A549 (cell line): Measurements from ENCODE around the gene SCUBE1. TPM values are rescaled to one million over a fixed set of nuclear protein-coding genes. Genes with fewer than 3 reads are reported as not detected.

Source experiments
- ATAC-seq, 2 experiments: fragments of 200-7000 bp in 1 of 2; fragments of >200 bp in 1 of 2; cut with Nextera tagmentation in 1 of 2; cut with Tn5 transposase in 1 of 2; 3 replicates each; pipeline versions ENCODE4 v1.8.0 to v1.9.1; 2018 to 2020; ENCODE audit warnings: mild to moderate bottlenecking in 1 of 2, moderate library complexity in 1 of 2
- CTCF ChIA-PET: fragments of 300-600 bp; sonication (Branson Sonifier 250); formaldehyde crosslinking; extraction: SDS; loops from one replicate; lab custom pipeline; 2021; ENCODE audit warnings: antibody characterized with exemption, inconsistent platforms; lab: Yijun Ruan, JAX
- POLR2A ChIA-PET: fragments of 350-600 bp; formaldehyde crosslinking; extraction: SDS; loops from one replicate; lab custom pipeline; 2021; ENCODE audit warnings: antibody characterized with exemption, inconsistent platforms; lab: Yijun Ruan, JAX
- DNase-seq, 2 experiments: peaks; one replicate each; pipeline versions ENCODE4 v3.0.0 to v3.0.0-alpha.2; 2011 to 2016; ENCODE audit warnings: low read depth in 1 of 2, low spot score in 1 of 2
- FAIRE-seq: peaks from 2 replicates; lab custom pipeline; 2011; peaks lifted over from hg19 to GRCh38; lab: Jason Lieb, UNC
- H3K27ac ChIP-seq, 2 experiments: fragments of >200 bp; sonication (Bioruptor Twin); formaldehyde crosslinking; 3 replicates each; pipeline ENCODE4 v1.5.1; 2016 to 2017
- H3K4me1 ChIP-seq: fragments of >200 bp; sonication (Bioruptor Twin); formaldehyde crosslinking; 3 replicates; pipeline ENCODE4 v1.6.1; 2016
- H3K4me2 ChIP-seq: fragments of >200 bp; sonication (Bioruptor Twin); formaldehyde crosslinking; 3 replicates; pipeline ENCODE4 v1.6.1; 2016
- H3K4me3 ChIP-seq: fragments of >200 bp; sonication (Bioruptor Twin); formaldehyde crosslinking; 3 replicates; pipeline ENCODE4 v1.5.1; 2016
- H3K9me3 ChIP-seq: fragments of >200 bp; sonication (Bioruptor Twin); formaldehyde crosslinking; 3 replicates; pipeline ENCODE4 v1.6.1; 2016
- BHLHE40 ChIP-seq: IDR thresholded peaks from 2 replicates; pipeline ENCODE4 v1.6.1; 2012; ENCODE audit warnings: low read depth, low read length, inconsistent platforms
- CBX8 ChIP-seq: fragments of 200-600 bp; sonication (generic); IDR thresholded peaks from 2 replicates; pipeline ENCODE4 v1.6.1; 2016
- CEBPB ChIP-seq, 2 experiments: fragments of >200 bp in 1 of 2; sonication (Bioruptor Twin) in 1 of 2; formaldehyde crosslinking in 1 of 2; IDR thresholded peaks; 2 replicates each; pipeline ENCODE4 v1.6.1; 2012 to 2016
- CHD4 ChIP-seq: fragments of 200-600 bp; sonication (generic); IDR thresholded peaks from 2 replicates; pipeline ENCODE4 v1.6.1; 2016; ENCODE audit warnings: antibody characterized with exemption, mild to moderate bottlenecking, borderline replicate concordance
- CTCF ChIP-seq: fragments of >200 bp; sonication (Bioruptor Twin); formaldehyde crosslinking; IDR thresholded peaks from 3 replicates; pipeline ENCODE4 v1.5.1; 2016
- E2F6 ChIP-seq: IDR thresholded peaks from 2 replicates; pipeline ENCODE4 v1.6.1; 2012; ENCODE audit warnings: low read depth, borderline replicate concordance
- EHMT2 ChIP-seq: fragments of 200-600 bp; sonication (generic); IDR thresholded peaks from 2 replicates; pipeline ENCODE4 v1.6.1; 2016; ENCODE audit warnings: antibody characterized with exemption, low read depth, mild to moderate bottlenecking, moderate library complexity
- EP300 ChIP-seq, 2 experiments: fragments of >200 bp; sonication (Bioruptor Twin); formaldehyde crosslinking; IDR thresholded peaks; 2 replicates in 1 of 2; 3 replicates in 1 of 2; pipeline ENCODE4 v1.6.1; 2016 to 2017
- ESRRA ChIP-seq: fragments of 150-350 bp; IDR thresholded peaks from 2 replicates; pipeline ENCODE4 v1.6.1; 2014; ENCODE audit warnings: mild to moderate bottlenecking, low read length, borderline replicate concordance
- FOXS1 ChIP-seq: fragments of 250-450 bp; sonication (Bioruptor Pico); IDR thresholded peaks from 2 replicates; pipeline ENCODE4 v1.5.0; 2020; ENCODE audit warnings: mild to moderate bottlenecking, moderate library complexity
- GATA3 ChIP-seq: IDR thresholded peaks from 2 replicates; pipeline ENCODE4 v1.6.1; 2012; ENCODE audit warnings: borderline replicate concordance
- HES2 ChIP-seq: fragments of >200 bp; sonication (Bioruptor Twin); formaldehyde crosslinking; IDR thresholded peaks from 2 replicates; pipeline ENCODE4 v1.6.1; 2016
- HMGXB4 ChIP-seq: fragments of 250-450 bp; sonication (Bioruptor Pico); IDR thresholded peaks from 2 replicates; pipeline ENCODE4 v1.5.0; 2021; ENCODE audit warnings: mild to moderate bottlenecking, moderate library complexity, borderline replicate concordance
- HOXB5 ChIP-seq: fragments of 250-450 bp; sonication (Bioruptor Pico); IDR thresholded peaks from 2 replicates; pipeline ENCODE4 v1.5.0; 2020; ENCODE audit warnings: mild to moderate bottlenecking, moderate library complexity
- JUN ChIP-seq, 2 experiments: fragments of >200 bp; sonication (Bioruptor Twin); formaldehyde crosslinking; IDR thresholded peaks; 2 replicates in 1 of 2; 3 replicates in 1 of 2; pipeline ENCODE4 v1.6.1; 2016 to 2017
- MAZ ChIP-seq: fragments of 150-350 bp; IDR thresholded peaks from 2 replicates; pipeline ENCODE4 v1.6.1; 2014; ENCODE audit warnings: antibody characterized with exemption, low read depth, low read length, borderline replicate concordance
- NFE2L2 ChIP-seq: fragments of 150-350 bp; conservative IDR thresholded peaks from 2 replicates; pipeline ENCODE4 v1.6.1; 2014; ENCODE audit warnings: low read length
- NPAS2 ChIP-seq: fragments of 250-450 bp; sonication (Bioruptor Pico); IDR thresholded peaks from 2 replicates; pipeline ENCODE4 v1.8.0; 2022; ENCODE audit warnings: mild to moderate bottlenecking, moderate library complexity, borderline replicate concordance
- PBX3 ChIP-seq: IDR thresholded peaks from 2 replicates; pipeline ENCODE4 v1.6.1; 2012
- POLR2AphosphoS2 ChIP-seq: conservative IDR thresholded peaks from 2 replicates; pipeline ENCODE4 v1.6.1; 2012; ENCODE audit warnings: low read length, improper control_type of control experiment, inconsistent platforms
- RARB ChIP-seq: fragments of 250-450 bp; sonication (Bioruptor Pico); IDR thresholded peaks from 2 replicates; pipeline ENCODE4 v1.8.0; 2021; ENCODE audit warnings: mild to moderate bottlenecking, moderate library complexity
- RFX5 ChIP-seq: fragments of 450-650 bp; IDR thresholded peaks from 2 replicates; pipeline ENCODE4 v1.7.1; 2014; ENCODE audit warnings: antibody characterized with exemption, mild to moderate bottlenecking, moderate library complexity
- SREBF2 ChIP-seq: fragments of 450-650 bp; IDR thresholded peaks from 2 replicates; pipeline ENCODE4 v1.6.1; 2014; ENCODE audit warnings: mild to moderate bottlenecking, moderate library complexity
- TFCP2L1 ChIP-seq: fragments of 250-450 bp; sonication (Bioruptor Pico); IDR thresholded peaks from 2 replicates; pipeline ENCODE4 v1.5.0; 2021; ENCODE audit warnings: mild to moderate bottlenecking
- USF2 ChIP-seq: fragments of 450-650 bp; IDR thresholded peaks from 2 replicates; pipeline ENCODE4 v1.6.1; 2014; ENCODE audit warnings: antibody characterized with exemption
- ZNF302 ChIP-seq: fragments of 250-450 bp; sonication (Bioruptor Pico); IDR thresholded peaks from 2 replicates; pipeline ENCODE4 v1.9.0; 2021; ENCODE audit warnings: inconsistent platforms, mild to moderate bottlenecking, moderate library complexity
- WGBS: methylation state at CpG from one replicate; pipeline ENCODE4 v1.1.6; 2017; ENCODE audit errors: missing lambda C conversion rate; 5-methylcytosine and 5-hydroxymethylcytosine counted together
- polyA plus RNA-seq, 4 experiments: library from polyadenylated mRNA; depleted of rRNA in 3 of 4; stranded (reverse); fragments of >200 nt; fragmentation: RNase III in 1 of 4; extraction: RNeasy Plus Mini Kit Qiagen cat#74134 plus additional on column Dnase treatment in 1 of 4; gene quantifications; 2 replicates in 3 of 4; 3 replicates in 1 of 4; pipeline ENCODE4 v1.2.3, GENCODE V29; 2011 to 2017

The SCUBE1 gene
- polyA plus RNA-seq, 2 of the 4 experiments (the other 2 are of a cell fraction): 0.01 to 0.12 TPM

GRCh38 chr22:43363315-43364168 lies 20.4 kb upstream of the SCUBE1 start:
- FAIRE-seq (no peak), ATAC-seq (no peak), DNase-seq (no peak)
- POLR2A ChIA-PET: interaction anchor here (0.6 kb wide), 1 partner anchor 117 kb away, joined by 3 read pairs; no protein-coding TSS in a partner anchor
- TF ChIP-seq ZNF302 (CRISPR knock-in tag): no peak
- no peak for TF ChIP-seq JUN (IDR thresholded peaks at IDR 0.05)
- TF ChIP-seq CEBPB (IDR thresholded peaks at IDR 0.05): no peak
- TF ChIP-seq ESRRA: no peak
- TF ChIP-seq RARB (CRISPR knock-in tag): no peak
- TF ChIP-seq GATA3: no peak
- no peak for TF ChIP-seq FOXS1 (CRISPR knock-in tag)
- TF ChIP-seq EP300 (IDR thresholded peaks at IDR 0.05): no peak
- WGBS: 74% methylated on average over 27 of the region's 27 CpGs
- Histone ChIP-seq H3K4me1 (no peaks in the 10 kb centered on the region), H3K4me2 (no peak overlapping the region), H3K27ac (no peak overlapping the region), H3K4me3 (no peak overlapping the region), H3K9me3 (no peaks in the 10 kb centered on the region)
- CTCF ChIA-PET: interaction anchor here (0.8 to 3.8 kb wide), 3 partner anchors 9 to 90 kb away, joined by 3 to 16 read pairs (median 4); no protein-coding TSS in a partner anchor

- ATAC-seq: no peak
- H3K4me3 ChIP-seq: no peak overlapping the region
- H3K4me1 ChIP-seq: no peaks in the 10 kb centered on the region
- POLR2A ChIA-PET: no interaction called here
- CTCF ChIA-PET: interaction anchor here (0.8 to 3.0 kb wide), 3 partner anchors 14 to 87 kb away, joined by 3 to 9 read pairs (median 5); no protein-coding TSS in a partner anchor
- WGBS: 59% methylated on average over 9 of the region's 9 CpGs
- FAIRE-seq: no peak
- H3K4me2 ChIP-seq: no peak overlapping the region
- no peaks in the 10 kb centered on the region for H3K9me3 ChIP-seq
- no peak overlapping the region for H3K27ac ChIP-seq
- no peak for DNase-seq
- TF ChIP-seq PBX3 (no peak), FOXS1 (CRISPR knock-in tag) (no peak), GATA3 (no peak), RFX5 (no peak), NPAS2 (CRISPR knock-in tag) (no peak), NFE2L2 (no peak), CTCF (no peak), HOXB5 (CRISPR knock-in tag) (no peak), BHLHE40 (no peak), USF2 (no peak)
Measured at GRCh38 chr22:43360576-43360975, 17.4 kb upstream of the SCUBE1 start.

- Histone ChIP-seq H3K9me3 (no peaks in the 10 kb centered on the region), H3K4me1 (no peaks in the 10 kb centered on the region), H3K27ac (no peak overlapping the region), H3K4me3 (no peak overlapping the region), H3K4me2 (no peak overlapping the region)
- ChIA-PET CTCF (interaction anchor here (0.6 to 4.2 kb wide), 4 partner anchors 11 to 450 kb away, joined by 3 to 28 read pairs (median 7); no protein-coding TSS in a partner anchor), POLR2A (no interaction called here)
- no peak for DNase-seq
- ATAC-seq: no peak
- FAIRE-seq: no peak
- WGBS: 91% methylated on average over 10 of the region's 11 CpGs
- no peak for TF ChIP-seq MAZ
- no peak for TF ChIP-seq EHMT2
- no peak for TF ChIP-seq HES2
- TF ChIP-seq E2F6: no peak
- no peak for TF ChIP-seq CBX8
- no peak for TF ChIP-seq HMGXB4 (CRISPR knock-in tag)
- no peak for TF ChIP-seq POLR2AphosphoS2
- no peak for TF ChIP-seq TFCP2L1 (CRISPR knock-in tag)
- no peak for TF ChIP-seq SREBF2
- no peak for TF ChIP-seq CHD4
- no peak for TF ChIP-seq RARB (CRISPR knock-in tag)
Measured at GRCh38 chr22:43356881-43357280, 13.7 kb upstream of the SCUBE1 start.
